K562 (cell line): Measurements from ENCODE around the gene PANK2. TPM values are rescaled to one million over a fixed set of nuclear protein-coding genes. Genes with fewer than 3 reads are reported as not detected.

Experiments used
- ATAC-seq: fragments of 200-7000 bp; cut with Tn5 transposase; 3 replicates; pipeline ENCODE4 v1.9.1; 2020; ENCODE audit warnings: moderate library complexity
- BruUV-seq: library from RNA; stranded (reverse); fragments of 400-500 nt; replicated peaks from 2 replicates; lab custom pipeline; 2021; lab: Mats Ljungman, UMichigan
- CTCF ChIA-PET: fragments of 300-600 bp; formaldehyde crosslinking; extraction: SDS; loops from one replicate; lab custom pipeline; 2021; ENCODE audit warnings: low intra/inter-chr PET ratio; lab: Yijun Ruan, JAX
- POLR2A ChIA-PET: fragments of 300-600, 350-650 bp; sonication (Branson Sonifier 250); formaldehyde crosslinking; extraction: SDS; loops from one replicate; lab custom pipeline; 2021; ENCODE audit warnings: antibody characterized with exemption, inconsistent platforms; lab: Yijun Ruan, JAX
- DNase-seq, 4 experiments: peaks; one replicate each; pipeline versions ENCODE4 v3.0.0 to v3.0.0-alpha.2; 2011 to 2018; ENCODE audit warnings: low spot score in 3 of 4, mixed read lengths in 3 of 4; ENCODE audit errors: extremely low read depth in 1 of 4
- FAIRE-seq: peaks from 2 replicates; lab custom pipeline; 2011; peaks lifted over from hg19 to GRCh38; lab: Jason Lieb, UNC
- H2AFZ ChIP-seq: 2 replicates; pipeline ENCODE4 v1.6.0; 2011; ENCODE audit warnings: low read depth, low read length, control low read depth, inconsistent platforms
- H3K27ac ChIP-seq: fragments of 200-600 bp; 3 replicates; pipeline ENCODE4 v1.8.0; 2011; ENCODE audit warnings: low read depth, mild to moderate bottlenecking, control low read depth, inconsistent platforms, low read length, moderate library complexity, mixed read lengths; ENCODE audit errors: extremely low read depth
- H3K27me3 ChIP-seq, 2 experiments: fragments of 300-600 bp in 1 of 2; 2 replicates in 1 of 2; 3 replicates in 1 of 2; pipeline versions ENCODE4 v1.6.0 to v1.8.0; 2011; ENCODE audit warnings: inconsistent platforms in 2 of 2, low read length in 2 of 2, mild to moderate bottlenecking in 1 of 2, mixed read lengths in 1 of 2, moderate library complexity in 1 of 2; ENCODE audit not compliant: control insufficient read depth in 2 of 2, insufficient read depth in 2 of 2
- H3K36me3 ChIP-seq: fragments of 300-600 bp; 3 replicates; pipeline ENCODE4 v1.8.0; 2011; ENCODE audit warnings: mild to moderate bottlenecking, low read length, inconsistent platforms; ENCODE audit not compliant: control insufficient read depth, insufficient read depth
- H3K4me1 ChIP-seq, 2 experiments: fragments of 200-600 bp in 1 of 2; replicated peaks in 1 of 2; 2 replicates in 1 of 2; 3 replicates in 1 of 2; pipeline versions ENCODE4 v1.5.1 to v1.8.0; 2011; ENCODE audit warnings: inconsistent platforms in 2 of 2, low read length in 2 of 2, mild to moderate bottlenecking in 1 of 2, mixed read lengths in 1 of 2, moderate library complexity in 1 of 2; ENCODE audit not compliant: control insufficient read depth in 2 of 2, insufficient read depth in 2 of 2
- H3K4me2 ChIP-seq: 2 replicates; pipeline ENCODE4 v1.6.1; 2011; ENCODE audit warnings: low read length, control low read depth, inconsistent platforms, mixed read lengths; ENCODE audit not compliant: insufficient read depth
- H3K4me3 ChIP-seq: fragments of 200-600 bp; sonication (generic), shearing (Covaris generic); 2 replicates; pipeline ENCODE4 v1.5.1; 2016; ENCODE audit warnings: control low read depth, inconsistent platforms
- H3K79me2 ChIP-seq: fragments of 200-600 bp; 3 replicates; pipeline ENCODE4 v1.8.0; 2011; ENCODE audit warnings: low read length, inconsistent platforms; ENCODE audit not compliant: control insufficient read depth, insufficient read depth
- H3K9ac ChIP-seq, 2 experiments: 2 replicates each; pipeline versions ENCODE4 v1.6.0 to v1.6.1; 2011; ENCODE audit warnings: low read depth in 2 of 2, low read length in 2 of 2, control low read depth in 1 of 2, inconsistent platforms in 1 of 2, mild to moderate bottlenecking in 1 of 2, mixed read lengths in 1 of 2; ENCODE audit not compliant: insufficient read depth in 1 of 2
- H3K9me1 ChIP-seq: one replicate; pipeline ENCODE4 v1.6.0; 2011; ENCODE audit warnings: inconsistent platforms, mild to moderate bottlenecking, low read length, moderate library complexity; ENCODE audit not compliant: control insufficient read depth, insufficient read depth
- H3K9me3 ChIP-seq: replicated peaks from 2 replicates; pipeline ENCODE4 v1.5.1; 2011; ENCODE audit warnings: low read depth, low read length, inconsistent platforms; ENCODE audit not compliant: control insufficient read depth, insufficient read depth
- H4K20me1 ChIP-seq: replicated peaks from 2 replicates; pipeline ENCODE4 v1.6.1; 2011; ENCODE audit warnings: low read length, inconsistent platforms, mixed read lengths; ENCODE audit not compliant: control insufficient read depth, insufficient read depth
- GABPB1 ChIP-seq: sonication (generic); formaldehyde crosslinking; IDR thresholded peaks from 2 replicates; pipeline ENCODE4 v1.8.0; 2022; ENCODE audit warnings: mild to moderate bottlenecking, missing genetic modification reagents
- HLTF ChIP-seq: fragments of 450-650 bp; IDR thresholded peaks from 2 replicates; pipeline ENCODE4 v1.6.1; 2016
- NFRKB ChIP-seq: fragments of 450-650 bp; IDR thresholded peaks from 2 replicates; pipeline ENCODE4 v1.6.1; 2016; ENCODE audit warnings: low read depth
- RB1 ChIP-seq: fragments of 450-650 bp; IDR thresholded peaks from 2 replicates; pipeline ENCODE4 v1.6.1; 2017; ENCODE audit warnings: low read depth, mild to moderate bottlenecking
- TEAD1 ChIP-seq, 2 experiments: fragments of 450-650 bp in 1 of 2; sonication (generic) in 1 of 2; formaldehyde crosslinking; IDR thresholded peaks; 2 replicates each; pipeline versions ENCODE4 v1.4.0 to v1.8.0; 2020 to 2022; ENCODE audit warnings: mild to moderate bottlenecking in 2 of 2, missing genetic modification reagents in 1 of 2
- ZNF830 ChIP-seq: fragments of 250-450 bp; sonication (Bioruptor Pico); IDR thresholded peaks from 2 replicates; pipeline ENCODE4 v1.5.0; 2021; ENCODE audit warnings: mild to moderate bottlenecking
- ZSCAN32 ChIP-seq: fragments of 450-650 bp; formaldehyde crosslinking; IDR thresholded peaks from 2 replicates; pipeline ENCODE4 v1.4.0; 2020; ENCODE audit warnings: mild to moderate bottlenecking, moderate library complexity
- WGBS: fragments of 100-300 bp; shearing (Covaris generic); methylation state at CpG from one replicate; pipeline ENCODE4 v1.1.6; 2016; ENCODE audit warnings: low coverage, mixed read lengths; ENCODE audit not compliant: insufficient coverage; ENCODE audit errors: missing lambda C conversion rate; 5-methylcytosine and 5-hydroxymethylcytosine counted together
- in situ Hi-C: fragments of 300-500 bp; cut with MboI; formaldehyde crosslinking; loops from 4 replicates; pipeline ENCODE4 v1.15.0; 2018; ENCODE audit warnings: inconsistent platforms, mixed read lengths
- intact Hi-C: fragments of 100-400 bp; cut with micrococcal nuclease; formaldehyde crosslinking; loops from 2 replicates; pipeline ENCODE4 v1.14.2; 2022
- polyA plus RNA-seq, 8 experiments: library from polyadenylated mRNA; depleted of rRNA in 4 of 8; stranded (reverse) in 5 of 8; unstranded in 3 of 8; fragments of >200 nt; fragmentation: Nextera tagmentation in 2 of 8; fragmentation: Illumina TruSeq in 1 of 8; extraction: Ambion mirVana in 2 of 8; extraction: Trizol in 1 of 8; gene quantifications; 2 replicates each; pipeline versions ENCODE4 v1.2.1 to v1.2.3, GENCODE V29; 2011 to 2014; ENCODE audit warnings: inconsistent platforms in 1 of 8, missing spikeins in 1 of 8
- total RNA-seq, 7 experiments: library from RNA; depleted of rRNA in 6 of 7; stranded (reverse); fragments of >200 nt in 6 of 7; fragmentation: Illumina TruSeq in 2 of 7; extraction: Trizol in 2 of 7; gene quantifications; 2 replicates each; pipeline versions ENCODE4 v1.2.1 to v1.2.3, GENCODE V29; 2011 to 2021; ENCODE audit warnings: low replicate concordance in 1 of 7
- TF ChIP-seq, protein P1 (sequence below): fragments of 250-450 bp; sonication (Bioruptor Pico); IDR thresholded peaks from 2 replicates; pipeline ENCODE4 v1.9.0; 2021; ENCODE audit warnings: mild to moderate bottlenecking
- TF ChIP-seq, protein P2 (sequence below): fragments of 450-650 bp; formaldehyde crosslinking; IDR thresholded peaks from 2 replicates; pipeline ENCODE4 v1.4.0; 2020; ENCODE audit warnings: mild to moderate bottlenecking, moderate library complexity

Gene PANK2
- total and polyA plus RNA-seq, 9 of the 15 experiments (the other 6 are each of a cell fraction or from before 2014, with no cell fraction given) = 14.9 to 43.5 (median 31.4) TPM

DNA sequence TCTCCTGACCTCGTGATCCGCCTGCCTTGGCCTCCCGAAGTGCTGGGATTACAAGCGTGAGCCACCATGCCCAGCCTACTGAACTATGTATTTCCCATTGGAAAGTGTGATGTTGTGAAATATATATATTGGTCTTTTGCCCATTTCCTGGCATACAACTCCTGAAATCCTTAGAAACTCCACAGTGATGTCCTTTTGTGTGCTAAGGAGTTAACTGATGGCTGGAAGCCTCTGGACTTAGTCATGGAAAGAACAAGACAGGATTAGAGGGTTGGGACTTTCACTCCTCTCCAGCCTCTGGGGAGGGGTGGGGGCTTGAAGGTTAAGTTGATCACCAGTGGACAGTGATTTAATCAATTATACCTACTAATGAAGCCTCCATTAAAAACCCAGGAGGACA, 7.1 kb downstream of the PANK2 start:
- in situ Hi-C loops (no loop called here), intact Hi-C loops (no loop called here)
- no peak for FAIRE-seq
- no peak overlapping the region for H3K4me3 ChIP-seq
- no peak overlapping the region for H3K4me2 ChIP-seq
- no TSS peak for BruUV-seq
- ChIA-PET POLR2A (interaction anchor here (1.9 kb wide), 1 partner anchor 14 kb away, joined by 5 read pairs; no protein-coding TSS in a partner anchor), CTCF (no interaction called here)
- no peak for TF ChIP-seq ZSCAN32 (CRISPR knock-in tag)
- no peak for TF ChIP-seq RB1
- TF ChIP-seq HLTF = no peak
- TF ChIP-seq, protein P1, sequence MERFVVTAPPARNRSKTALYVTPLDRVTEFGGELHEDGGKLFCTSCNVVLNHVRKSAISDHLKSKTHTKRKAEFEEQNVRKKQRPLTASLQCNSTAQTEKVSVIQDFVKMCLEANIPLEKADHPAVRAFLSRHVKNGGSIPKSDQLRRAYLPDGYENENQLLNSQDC (CRISPR knock-in tag) = no peak
- no peak for TF ChIP-seq ZNF830 (CRISPR knock-in tag)
- TF ChIP-seq, protein P2, sequence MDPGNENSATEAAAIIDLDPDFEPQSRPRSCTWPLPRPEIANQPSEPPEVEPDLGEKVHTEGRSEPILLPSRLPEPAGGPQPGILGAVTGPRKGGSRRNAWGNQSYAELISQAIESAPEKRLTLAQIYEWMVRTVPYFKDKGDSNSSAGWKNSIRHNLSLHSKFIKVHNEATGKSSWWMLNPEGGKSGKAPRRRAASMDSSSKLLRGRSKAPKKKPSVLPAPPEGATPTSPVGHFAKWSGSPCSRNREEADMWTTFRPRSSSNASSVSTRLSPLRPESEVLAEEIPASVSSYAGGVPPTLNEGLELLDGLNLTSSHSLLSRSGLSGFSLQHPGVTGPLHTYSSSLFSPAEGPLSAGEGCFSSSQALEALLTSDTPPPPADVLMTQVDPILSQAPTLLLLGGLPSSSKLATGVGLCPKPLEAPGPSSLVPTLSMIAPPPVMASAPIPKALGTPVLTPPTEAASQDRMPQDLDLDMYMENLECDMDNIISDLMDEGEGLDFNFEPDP (CRISPR knock-in tag) = no peak
- no peak for TF ChIP-seq NFRKB
- TF ChIP-seq TEAD1 (CRISPR knock-in tag; IDR thresholded peaks at IDR 0.05) = no peak
- TF ChIP-seq GABPB1 (CRISPR knock-in tag) = no peak
- H3K9me1 ChIP-seq = peaks cover 4% of the 10 kb centered on the region
- H3K9me3 ChIP-seq = no peaks in the 10 kb centered on the region
- H3K4me1 ChIP-seq = peaks cover 22 to 24% of the 10 kb centered on the region in 2 experiments
- no peak for DNase-seq
- peaks cover 44% of the 10 kb centered on the region for H3K36me3 ChIP-seq
- H2AFZ ChIP-seq = no peak overlapping the region
- WGBS = 67% methylated on average over 1 of the region's 4 CpGs
- H4K20me1 ChIP-seq = peaks cover 49% of the 10 kb centered on the region
- no peak overlapping the region; a peak in 1 of 4 replicates for H3K9ac ChIP-seq
- no peaks in the 10 kb centered on the region for H3K27me3 ChIP-seq
- peak; percentile 4; the same call in 1 of the 3 replicates for ATAC-seq
- no peak overlapping the region for H3K27ac ChIP-seq
- peaks cover 99% of the 10 kb centered on the region for H3K79me2 ChIP-seq
